Measurements from ENCODE around the gene TBC1D10A.

DNA sequence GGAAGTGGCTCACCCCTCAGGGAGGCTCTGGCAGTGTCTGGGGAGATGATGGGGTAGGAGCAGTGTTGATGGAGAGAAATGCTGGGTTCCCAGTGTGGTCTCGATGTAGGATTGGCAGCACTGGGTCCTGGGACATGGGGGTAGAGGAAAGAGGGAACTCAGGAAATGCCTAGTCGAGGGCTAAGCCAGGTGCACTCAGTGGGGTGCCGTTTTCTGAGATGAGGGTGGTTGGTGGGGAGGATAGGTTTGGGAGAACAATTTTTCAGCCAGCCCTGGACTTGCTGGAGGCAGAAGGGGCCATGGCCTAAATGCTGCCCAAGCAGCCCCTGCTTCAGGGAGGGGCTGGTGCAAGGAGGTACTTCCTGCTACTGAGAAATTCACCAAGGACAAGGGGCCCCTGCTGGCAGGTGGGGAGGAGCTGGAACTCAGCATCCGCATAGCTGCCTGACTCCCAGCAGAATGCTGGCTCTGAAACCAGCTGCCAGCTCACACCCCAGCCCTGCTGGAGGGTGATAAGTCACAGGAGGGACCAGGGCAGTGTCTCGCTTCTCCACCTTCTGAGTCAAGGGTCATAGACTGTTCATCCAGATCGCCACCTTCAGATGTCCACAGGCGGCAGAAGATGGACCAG lies 36.0 kb upstream of the TBC1D10A start:
- TF ChIP-seq, protein P1, sequence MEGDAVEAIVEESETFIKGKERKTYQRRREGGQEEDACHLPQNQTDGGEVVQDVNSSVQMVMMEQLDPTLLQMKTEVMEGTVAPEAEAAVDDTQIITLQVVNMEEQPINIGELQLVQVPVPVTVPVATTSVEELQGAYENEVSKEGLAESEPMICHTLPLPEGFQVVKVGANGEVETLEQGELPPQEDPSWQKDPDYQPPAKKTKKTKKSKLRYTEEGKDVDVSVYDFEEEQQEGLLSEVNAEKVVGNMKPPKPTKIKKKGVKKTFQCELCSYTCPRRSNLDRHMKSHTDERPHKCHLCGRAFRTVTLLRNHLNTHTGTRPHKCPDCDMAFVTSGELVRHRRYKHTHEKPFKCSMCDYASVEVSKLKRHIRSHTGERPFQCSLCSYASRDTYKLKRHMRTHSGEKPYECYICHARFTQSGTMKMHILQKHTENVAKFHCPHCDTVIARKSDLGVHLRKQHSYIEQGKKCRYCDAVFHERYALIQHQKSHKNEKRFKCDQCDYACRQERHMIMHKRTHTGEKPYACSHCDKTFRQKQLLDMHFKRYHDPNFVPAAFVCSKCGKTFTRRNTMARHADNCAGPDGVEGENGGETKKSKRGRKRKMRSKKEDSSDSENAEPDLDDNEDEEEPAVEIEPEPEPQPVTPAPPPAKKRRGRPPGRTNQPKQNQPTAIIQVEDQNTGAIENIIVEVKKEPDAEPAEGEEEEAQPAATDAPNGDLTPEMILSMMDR (conservative IDR thresholded peaks at IDR 0.05; ENCODE audit: low read depth, low read length) = no peak
- TF ChIP-seq EZH2 (IDR thresholded peaks at IDR 0.05; ENCODE audit: borderline replicate concordance, low read depth, low read length, poor library complexity, severe bottlenecking) = no peak
